HG03558 (cell line): ENCODE data around the gene ARHGAP32.
"Not testable (repeated sequence)": the region's sequence is repeated elsewhere in the genome, so short reads cannot be mapped to it uniquely, and the experiment has no call there.

Experiments
- ATAC-seq: cut with Tn5 transposase; IDR thresholded peaks from one replicate; pipeline ENCODE4 v1.9.1; 2021; ENCODE audit warnings: moderate number of reproducible peaks; ENCODE audit not compliant: unreplicated experiment; ENCODE audit errors: extremely low read depth

The ARHGAP32 gene

DNA sequence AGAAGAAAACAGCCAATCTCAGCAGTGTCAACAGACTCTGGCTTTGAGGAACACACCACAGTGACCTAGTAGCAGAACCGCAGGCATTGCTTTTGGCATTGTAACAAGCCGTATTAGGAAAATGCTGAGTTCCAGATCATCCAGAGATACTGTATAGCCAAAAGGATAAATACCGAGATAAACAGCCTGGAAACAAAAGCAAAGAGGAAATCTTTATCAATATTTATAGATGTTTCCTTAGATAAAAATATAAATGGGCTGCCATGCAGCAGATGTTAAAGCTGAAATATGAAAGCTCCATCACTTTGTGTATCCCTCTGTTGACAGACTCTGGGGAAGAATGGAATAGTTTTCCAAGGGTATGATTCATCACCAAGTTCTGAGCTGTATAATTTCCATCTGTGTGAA lies 150.5 kb downstream of the ARHGAP32 start:
- no peak for ATAC-seq

GRCh38 chr11:129040934-129041333 lies 151.2 kb downstream of the ARHGAP32 start:
- no peak for ATAC-seq

DNA sequence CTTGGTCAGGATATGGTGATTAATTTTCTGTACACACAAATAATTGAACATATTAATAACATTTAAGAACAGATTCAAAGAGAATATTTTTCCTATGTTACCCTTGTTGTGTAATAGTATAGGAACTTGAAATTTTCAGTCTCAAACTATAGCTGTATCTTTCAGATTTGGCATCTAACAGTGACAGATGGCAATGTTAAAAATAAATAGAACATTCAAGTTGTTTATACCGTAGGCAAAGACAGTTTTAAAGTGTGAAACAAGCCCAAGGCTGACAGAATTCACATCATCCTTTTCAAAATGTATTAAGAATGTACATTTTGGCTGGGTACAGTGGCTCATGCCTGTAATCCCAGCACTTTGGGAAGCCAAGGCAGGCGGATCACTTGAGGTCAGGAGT lies 156.9 kb downstream of the ARHGAP32 start:
- no peak for ATAC-seq

GRCh38 chr11:129034001-129034400 lies 158.1 kb downstream of the ARHGAP32 start:
- no peak for ATAC-seq

GRCh38 chr11:129023968-129024676 lies 168.0 kb downstream of the ARHGAP32 start:
- ATAC-seq, result no peak

GRCh38 chr11:129021295-129021694 lies 170.8 kb downstream of the ARHGAP32 start:
- no peak for ATAC-seq

- ATAC-seq, result no peak
Observed at GRCh38 chr11:129018991-129019390, 173.1 kb downstream of the ARHGAP32 start.

DNA sequence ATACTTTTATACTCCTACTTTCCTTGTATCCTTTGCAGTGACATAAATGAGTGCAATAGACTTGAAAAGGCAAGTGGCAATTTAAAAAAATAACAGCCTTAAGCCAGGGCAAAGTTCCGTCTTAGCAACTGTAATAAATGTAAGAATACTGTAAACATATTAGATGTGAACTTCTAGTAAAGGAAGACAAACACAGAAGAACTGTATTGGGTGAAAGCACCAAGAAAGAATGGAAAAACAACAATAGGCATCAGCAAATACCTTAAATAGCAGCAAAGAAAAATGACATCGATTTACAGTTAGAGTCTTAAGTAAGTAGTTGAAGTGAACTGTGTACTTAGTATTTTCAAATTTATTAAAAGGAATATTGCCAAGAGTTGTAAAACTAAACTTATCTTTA lies 174.0 kb downstream of the ARHGAP32 start:
- no peak for ATAC-seq

DNA sequence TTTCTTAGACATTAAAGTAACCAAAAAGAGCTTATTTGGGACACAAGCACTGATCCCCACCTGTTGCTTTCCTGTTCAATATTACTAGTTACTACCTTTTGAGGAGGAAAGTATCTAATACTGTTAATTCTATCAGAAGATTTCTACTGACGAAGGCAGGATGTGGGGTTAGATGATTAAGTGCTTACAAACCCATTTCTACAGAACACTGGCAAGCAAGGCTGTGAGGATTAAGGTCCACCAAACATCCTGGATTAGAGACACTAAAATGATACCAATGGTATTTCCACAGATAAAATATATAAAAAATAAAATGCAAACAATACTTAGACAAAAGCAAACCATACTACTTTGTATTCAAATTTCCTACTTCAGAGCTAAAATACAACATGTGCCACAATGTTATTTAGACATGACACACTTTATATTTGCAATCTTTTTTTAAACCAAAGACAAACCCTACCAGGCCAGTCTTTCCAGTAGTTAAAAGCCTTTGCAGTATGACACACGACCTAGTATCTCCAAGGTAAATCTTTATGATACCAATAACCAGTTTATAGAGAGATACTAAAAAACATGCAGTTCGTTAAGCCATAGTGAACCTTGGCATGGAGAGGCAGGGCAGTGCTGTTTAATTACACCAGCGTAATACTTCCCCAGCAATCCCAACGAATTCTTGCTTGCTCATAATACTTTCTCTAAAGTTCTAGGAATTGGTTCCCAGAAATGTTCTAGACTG lies 178.2 kb downstream of the ARHGAP32 start:
- ATAC-seq, result no peak

GRCh38 chr11:129012880-129013279 lies 179.2 kb downstream of the ARHGAP32 start:
- no peak for ATAC-seq

GRCh38 chr11:129006161-129006560 lies 186.0 kb downstream of the ARHGAP32 start:
- ATAC-seq, result no peak

- not testable (repeated sequence) for ATAC-seq
Observed at GRCh38 chr11:128999165-128999564, 193.0 kb downstream of the ARHGAP32 start.

DNA sequence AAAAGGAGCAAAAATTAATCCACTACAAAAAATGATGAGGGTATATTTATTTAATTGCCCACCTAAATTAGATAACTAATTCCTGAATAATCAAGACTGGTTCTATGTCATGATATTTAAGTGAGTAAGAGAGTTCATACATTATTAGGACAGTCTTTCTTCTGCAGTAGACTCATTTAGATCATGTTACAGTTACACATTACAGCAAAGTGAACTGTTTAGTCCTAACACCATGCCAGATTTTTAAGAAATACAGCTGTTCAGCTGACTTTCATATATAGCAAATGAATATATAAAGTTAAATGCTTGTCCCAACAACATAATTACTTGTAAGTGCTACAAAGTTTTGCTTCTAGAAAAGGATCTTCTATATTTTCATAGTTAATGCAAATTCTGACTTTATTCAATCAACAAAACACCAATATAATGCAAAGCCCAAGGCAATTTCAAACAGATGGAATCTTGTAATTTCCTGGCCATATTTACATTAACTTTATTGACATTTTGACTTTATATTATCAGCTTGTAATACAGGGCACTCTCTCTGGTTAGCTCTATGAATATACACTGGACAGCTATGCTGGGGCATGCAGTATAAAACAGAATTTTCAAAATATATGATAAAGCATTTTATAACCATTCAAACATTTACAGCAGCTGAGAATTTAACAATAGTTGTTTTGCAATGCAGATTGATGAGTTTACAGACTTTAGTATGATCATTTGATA lies 203.7 kb downstream of the ARHGAP32 start:
- ATAC-seq, result no peak

DNA sequence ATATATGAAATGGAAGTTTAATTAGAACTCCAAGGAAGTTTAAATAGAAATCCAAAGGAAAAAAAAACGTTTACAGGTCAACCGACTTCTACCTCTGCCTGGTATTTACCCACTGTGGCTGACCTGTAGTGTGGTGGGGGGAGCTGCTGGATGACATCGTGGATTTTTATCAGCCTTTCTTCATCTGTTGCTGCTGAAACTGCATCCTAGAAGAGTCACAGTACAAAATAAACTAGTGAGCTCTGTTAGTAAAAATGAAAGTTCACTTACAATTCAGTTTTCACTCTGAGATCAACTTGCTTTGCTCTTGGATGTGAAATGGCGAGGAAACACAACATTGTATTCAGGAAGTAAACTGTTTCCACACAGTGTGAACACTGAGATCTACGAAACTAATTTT lies 206.2 kb downstream of the ARHGAP32 start:
- ATAC-seq, result no peak

- ATAC-seq, result no peak
Observed at GRCh38 chr11:128983023-128983422, 209.1 kb downstream of the ARHGAP32 start.

- no peak for ATAC-seq
Observed at GRCh38 chr11:128981254-128981653, 210.9 kb downstream of the ARHGAP32 start.

DNA sequence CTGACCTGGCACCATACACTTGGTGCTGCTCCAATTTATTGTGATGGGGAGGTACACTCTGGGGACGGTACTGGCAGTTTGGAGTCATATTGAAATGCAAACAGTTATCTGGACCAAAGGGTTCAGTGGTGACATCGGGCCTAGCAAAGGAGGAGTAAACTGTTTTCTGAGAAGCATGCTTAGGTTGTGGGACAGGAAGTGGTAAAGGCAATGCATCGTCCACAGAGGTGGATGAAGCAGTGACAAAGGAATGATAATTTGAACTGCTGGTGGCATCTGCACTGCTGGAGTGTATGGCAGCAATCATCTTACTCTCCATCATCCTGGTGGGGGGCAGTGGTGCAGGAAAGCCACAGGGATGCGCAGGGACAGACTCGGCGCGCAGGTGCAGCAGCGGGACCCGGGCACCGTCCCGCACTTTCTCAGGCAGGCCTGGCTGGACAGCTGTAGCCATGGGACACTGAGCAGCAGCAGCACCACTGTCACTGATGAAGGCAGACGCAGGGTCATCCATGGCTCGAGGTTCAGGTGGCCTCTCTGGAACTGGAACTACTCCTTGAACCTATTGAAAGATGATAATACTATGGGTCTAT lies 221.4 kb downstream of the ARHGAP32 start:
- no peak for ATAC-seq

DNA sequence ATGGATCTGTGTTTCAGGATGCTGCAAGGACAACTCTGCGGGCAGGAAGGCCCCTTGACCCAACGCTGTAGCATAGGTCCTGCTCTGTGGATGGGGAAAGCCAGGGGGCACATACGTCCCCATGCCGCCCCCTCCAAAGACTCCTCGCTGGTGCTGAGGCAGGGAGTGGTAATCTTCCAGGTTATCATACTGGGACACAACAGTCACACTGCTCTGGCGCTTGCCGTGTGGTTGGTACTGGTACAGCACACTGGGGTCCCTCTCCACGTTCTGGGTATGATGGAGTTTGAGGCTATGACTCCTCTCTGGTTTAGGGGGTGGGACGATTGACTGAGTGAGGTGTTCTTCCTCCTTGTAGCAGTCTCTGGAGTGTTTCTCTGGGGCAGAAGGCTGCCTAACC lies 223.2 kb downstream of the ARHGAP32 start:
- ATAC-seq, result no peak

GRCh38 chr11:128967578-128967977 lies 224.5 kb downstream of the ARHGAP32 start:
- no peak for ATAC-seq

DNA sequence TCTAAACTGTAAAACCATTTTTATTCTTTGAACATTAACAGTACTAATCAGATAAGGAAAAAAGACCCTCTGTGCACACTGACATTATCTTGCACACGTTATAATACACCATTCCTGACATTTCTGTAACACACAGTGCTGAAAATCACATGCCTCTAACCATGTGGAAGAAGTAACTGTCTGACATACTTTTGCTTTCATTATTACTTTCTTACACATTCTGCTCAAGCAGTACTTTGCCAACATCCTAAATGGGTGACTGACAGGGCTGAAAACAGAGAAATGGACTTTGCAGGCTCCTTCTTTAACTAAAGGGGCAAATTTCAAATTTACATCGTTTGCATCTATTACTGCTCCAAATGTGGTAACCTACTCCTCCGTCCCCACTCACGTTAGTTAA lies 226.6 kb downstream of the ARHGAP32 start:
- ATAC-seq, result peak; percentile 99

DNA sequence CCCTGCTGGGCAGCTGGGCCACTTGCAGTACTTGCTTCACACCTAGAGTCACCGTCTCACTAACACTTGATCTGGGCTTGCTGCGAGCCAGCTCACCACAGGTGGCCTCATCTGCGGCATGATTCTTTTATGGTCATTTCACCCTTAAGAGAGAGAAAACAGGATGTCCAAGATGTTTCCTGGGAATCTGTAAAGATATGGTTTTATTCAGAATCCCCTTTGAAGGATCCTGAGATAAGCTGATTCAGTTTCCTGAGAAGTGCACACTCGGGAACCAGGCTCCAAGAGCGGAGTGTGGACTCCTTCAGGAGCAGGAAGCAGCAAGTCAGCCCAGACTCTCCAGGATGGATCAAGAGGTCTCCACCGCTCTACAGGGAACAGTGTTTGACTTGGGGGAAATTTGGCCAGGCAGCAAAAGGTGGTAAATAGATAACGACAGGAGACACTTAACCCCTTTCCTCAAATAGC lies 227.6 kb downstream of the ARHGAP32 start:
- no peak for ATAC-seq
